Fibroblast of mammary gland (primary cell): Measurements from ENCODE around the gene TTC16.

Experiments
- DNase-seq: peaks from one replicate; pipeline ENCODE4 v3.0.0-alpha.2; 2010; ENCODE audit warnings: low read depth
- H3K4me3 ChIP-seq: 2 replicates; pipeline ENCODE4 v1.5.1; 2011; ENCODE audit warnings: low read depth, mild to moderate bottlenecking, low read length, moderate library complexity; ENCODE audit not compliant: control insufficient read depth
- CTCF ChIP-seq: conservative IDR thresholded peaks from 2 replicates; pipeline ENCODE4 v1.5.1; 2011; ENCODE audit warnings: low read depth, low read length, inconsistent platforms; ENCODE audit not compliant: control insufficient read depth, insufficient read depth

The TTC16 gene

GRCh38 chr9:127731938-127732337 is 16.1 kb downstream of the TTC16 start:
- no peak for TF ChIP-seq CTCF
- DNase-seq: peak; percentile 23
- H3K4me3 ChIP-seq: no peak overlapping the region

DNA sequence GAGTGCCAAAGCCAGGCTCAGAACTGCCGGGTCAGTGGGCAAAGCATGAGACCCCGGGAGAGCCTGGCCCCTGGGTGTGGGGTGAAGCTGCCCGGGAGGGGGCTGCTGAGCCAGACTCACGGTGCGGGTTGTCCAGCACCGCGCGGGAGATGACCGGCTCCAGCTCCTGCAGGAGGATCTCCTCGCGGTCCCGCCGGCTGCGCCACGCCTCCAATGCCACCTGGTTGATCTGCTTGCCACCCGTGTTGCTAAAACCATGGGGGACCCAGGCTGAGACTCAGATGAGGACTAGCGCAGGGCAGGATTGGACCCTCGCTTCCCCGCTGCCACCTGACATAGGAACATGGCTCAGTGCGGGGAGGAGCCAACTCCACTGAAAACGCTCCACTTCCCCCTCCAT is 16.6 kb downstream of the TTC16 start:
- H3K4me3 ChIP-seq: no peak overlapping the region
- TF ChIP-seq CTCF: no peak
- DNase-seq: no peak

- no peak overlapping the region for H3K4me3 ChIP-seq
- DNase-seq: no peak
- TF ChIP-seq CTCF: no peak
Measured at GRCh38 chr9:127733614-127734013, 17.7 kb downstream of the TTC16 start.

GRCh38 chr9:127734247-127734746 is 18.4 kb downstream of the TTC16 start:
- peak overlapping the region; percentile 67 for H3K4me3 ChIP-seq
- DNase-seq: no peak
- TF ChIP-seq CTCF: no peak

GRCh38 chr9:127734747-127735529 is 19.1 kb downstream of the TTC16 start, which contains the start of gene TOR2A:
Gene TOR2A (minus strand): TSS chr9:127735294. CDS start chr9:127735270, 24 bp downstream.
- peak within 1 kb of the TSS; percentile 67 for H3K4me3 ChIP-seq
- peak; percentile 88 for TF ChIP-seq CTCF
- peak; percentile 95 for DNase-seq

- TF ChIP-seq CTCF: no peak
- no peak for DNase-seq
- H3K4me3 ChIP-seq: no peak overlapping the region
Measured at GRCh38 chr9:127735530-127736185, 19.8 kb downstream of the TTC16 start.
